Measurements from ENCODE around the gene NDUFA8. TPM values are rescaled to one million over a fixed set of nuclear protein-coding genes. Genes with fewer than 3 reads are reported as not detected.

Gene NDUFA8
- total and polyA plus RNA-seq, 2 of the 4 experiments (the other 2 are of a cell fraction): 45.2 to 98.1 TPM

GRCh38 chr9:122172131-122172530 lies 12.6 kb upstream of the NDUFA8 start:
- no peak for ATAC-seq (ENCODE audit: low read depth)
- CTCF ChIA-PET: no interaction called here
- POLR2A ChIA-PET (ENCODE audit: unreplicated experiment): no interaction called here

More at GRCh38 chr9:122172131-122172530, 12.6 kb upstream of the NDUFA8 start:
- Histone ChIP-seq H3K4me3 (ENCODE audit: insufficient read depth, low read depth, low read length) (no peak overlapping the region), H3K4me1 (ENCODE audit: control insufficient read depth, insufficient read depth, low read length) (no peaks in the 10 kb centered on the region), H2BK15ac (ENCODE audit: low read depth, low read length) (no peak overlapping the region), H2AFZ (replicated peaks; ENCODE audit: low read length, poor library complexity) (no peak overlapping the region), H4K5ac (ENCODE audit: low read depth, low read length) (no peak overlapping the region), H2BK20ac (ENCODE audit: low read depth, low read length) (no peak overlapping the region), H3K27ac (ENCODE audit: insufficient read depth, low read length) (no peak overlapping the region), H2BK120ac (ENCODE audit: low read depth, low read length) (no peak overlapping the region), H3K9ac (ENCODE audit: low read depth, low read length) (no peak overlapping the region), H3K79me1 (ENCODE audit: low read depth in 1 of 2, low read length in 2 of 2) (no peaks in the 10 kb centered on the region), H3K56ac (ENCODE audit: extremely low read depth, insufficient read depth, low read length) (no peak overlapping the region), H3K36me3 (ENCODE audit: control insufficient read depth, insufficient read depth, low read length) (no peaks in the 10 kb centered on the region), H3K4me2 (ENCODE audit: low read depth, low read length) (no peak overlapping the region), H3K18ac (ENCODE audit: low read depth, low read length) (no peak overlapping the region), H3K14ac (replicated peaks; ENCODE audit: low read depth, low read length) (no peak overlapping the region), H2AK5ac (ENCODE audit: low read depth, low read length) (no peak overlapping the region), H3K9me3 (ENCODE audit: control insufficient read depth, insufficient read depth, low read length) (no peaks in the 10 kb centered on the region), H2BK5ac (ENCODE audit: low read depth, low read length, poor library complexity, severe bottlenecking) (no peak overlapping the region), H3K27me3 (ENCODE audit: control insufficient read depth, insufficient read depth, low read length) (peaks cover 45% of the 10 kb centered on the region), H4K20me1 (ENCODE audit: insufficient read depth, low read length) (no peaks in the 10 kb centered on the region), H3K4ac (ENCODE audit: low read depth, low read length) (no peak overlapping the region), H4K8ac (ENCODE audit: low read depth in 2 of 2, low read length in 2 of 2) (no peak overlapping the region), H2AK9ac (replicated peaks; ENCODE audit: low read depth, low read length, poor library complexity) (no peak overlapping the region), H3K9me1 (ENCODE audit: insufficient read depth, low read length) (no peaks in the 10 kb centered on the region), H3K23ac (ENCODE audit: low read depth, low read length) (no peak overlapping the region), H4K91ac (ENCODE audit: insufficient read depth, low read depth, low read length) (no peak overlapping the region)
- 66% methylated on average over 6 of the region's 7 CpGs; no CpG with 5 or more reads in 1 of the 2 experiments for WGBS, 2 experiments (ENCODE audit: extremely low coverage in 2 of 2, insufficient read length in 1 of 2)
- in situ Hi-C loops (cut with MboI; ENCODE audit: low sequenced_read_pairs) (no loop called here), intact Hi-C loops (cut with micrococcal nuclease) (no loop called here), dilution Hi-C loops (cut with HindIII; ENCODE audit: low sequenced_read_pairs, unreplicated experiment) (no loop called here)
- DNase-seq: no peak
- no peak for TF ChIP-seq USF2 (IDR thresholded peaks at IDR 0.05; ENCODE audit: low read depth, low read length)
- no peak for TF ChIP-seq CTCF (conservative IDR thresholded peaks at IDR 0.05; ENCODE audit: low read depth, low read length)
- no peak for TF ChIP-seq RAD21 (IDR thresholded peaks at IDR 0.05; ENCODE audit: low read length)
- TF ChIP-seq RFX5 (IDR thresholded peaks at IDR 0.05; ENCODE audit: low read depth, low read length): no peak
- no peak for TF ChIP-seq ELK1 (IDR thresholded peaks at IDR 0.05; ENCODE audit: borderline replicate concordance, low read depth, low read length)
- no peak for TF ChIP-seq CEBPB (IDR thresholded peaks at IDR 0.05; ENCODE audit: low read depth, low read length)
- no peak for TF ChIP-seq POLR2A (IDR thresholded peaks at IDR 0.05; ENCODE audit: low read depth, low read length)
- TF ChIP-seq NFE2L2 (IDR thresholded peaks at IDR 0.05; ENCODE audit: low read depth, low read length): no peak
- no peak for TF ChIP-seq MAFK (IDR thresholded peaks at IDR 0.05; ENCODE audit: low read depth, low read length)
- TF ChIP-seq MAZ (IDR thresholded peaks at IDR 0.05; ENCODE audit: borderline replicate concordance, low read depth, low read length): no peak
- TF ChIP-seq MXI1 (IDR thresholded peaks at IDR 0.05; ENCODE audit: borderline replicate concordance, low read depth, low read length): no peak
- no peak for TF ChIP-seq SMC3 (IDR thresholded peaks at IDR 0.05; ENCODE audit: low read depth, low read length)
- no peak for TF ChIP-seq CHD1 (IDR thresholded peaks at IDR 0.05; ENCODE audit: low read depth, low read length)
- no peak for TF ChIP-seq FOS (IDR thresholded peaks at IDR 0.05; ENCODE audit: low read depth, low read length)
- TF ChIP-seq RCOR1 (IDR thresholded peaks at IDR 0.05; ENCODE audit: insufficient replicate concordance, low read length): no peak
- no peak for TF ChIP-seq BHLHE40 (IDR thresholded peaks at IDR 0.05; ENCODE audit: low read depth, low read length)
- no TSS peak for BruUV-seq (replicated peaks)

All from IMR-90 (cell line).